Measurements from ENCODE around the gene HIC1. TPM values are rescaled to one million over a fixed set of nuclear protein-coding genes. Genes with fewer than 3 reads are reported as not detected.

HIC1 gene
- total RNA-seq, 1 donor from 2014 or later: 42.6 TPM

DNA sequence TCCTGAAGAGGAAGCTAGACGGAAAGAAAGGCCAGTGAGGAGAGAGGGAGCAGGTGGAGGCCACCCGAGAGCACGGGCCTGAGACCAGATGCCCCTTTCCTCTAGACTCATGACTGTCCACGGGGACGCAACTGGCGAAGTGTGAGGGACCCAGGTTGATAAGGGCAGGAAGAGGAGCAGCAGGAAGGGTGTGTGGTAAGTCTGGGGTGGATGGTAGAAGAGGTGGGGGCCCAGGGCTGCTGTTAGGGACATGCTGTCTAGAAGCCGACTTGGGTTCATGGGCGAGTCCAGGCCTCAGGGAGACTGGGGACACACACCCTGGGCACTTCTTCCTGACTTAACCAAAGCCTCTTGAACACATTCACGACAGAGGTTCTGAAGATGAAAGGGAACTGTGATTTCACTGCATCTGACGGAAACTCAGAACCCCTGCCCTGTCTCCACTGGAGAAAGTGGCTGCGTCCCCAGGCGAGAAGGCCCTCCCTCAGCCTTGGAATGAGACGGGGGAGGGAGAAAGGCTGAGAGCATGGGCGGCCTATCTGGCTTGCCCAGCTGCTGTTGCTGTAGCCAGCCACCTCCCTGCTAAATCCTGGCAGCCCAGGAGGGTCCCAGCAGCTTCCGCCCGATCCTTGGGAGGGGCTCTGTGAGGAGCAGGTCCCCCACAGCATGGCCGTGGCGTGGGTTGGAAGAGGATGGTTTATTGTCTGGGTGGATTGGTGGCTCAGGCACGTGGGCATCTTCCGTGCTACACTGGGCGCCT is 6.0 kb downstream of the HIC1 start:
- Mint-ChIP-seq H3K36me3 (ENCODE audit: low read depth) (peaks cover 64% of the 10 kb centered on the region), H3K4me1 (ENCODE audit: low read depth) (peaks cover 36% of the 10 kb centered on the region), H3K27me3 (ENCODE audit: low read depth) (no peaks in the 10 kb centered on the region), H3K27ac (peak overlapping the region; percentile 75), H3K9me3 (no peaks in the 10 kb centered on the region), H3K4me3 (ENCODE audit: low read depth) (peak overlapping the region; percentile 41)
- no peak for DNase-seq (ENCODE audit: low spot score)
- intact Hi-C loops (cut with micrococcal nuclease): no loop called here

DNA sequence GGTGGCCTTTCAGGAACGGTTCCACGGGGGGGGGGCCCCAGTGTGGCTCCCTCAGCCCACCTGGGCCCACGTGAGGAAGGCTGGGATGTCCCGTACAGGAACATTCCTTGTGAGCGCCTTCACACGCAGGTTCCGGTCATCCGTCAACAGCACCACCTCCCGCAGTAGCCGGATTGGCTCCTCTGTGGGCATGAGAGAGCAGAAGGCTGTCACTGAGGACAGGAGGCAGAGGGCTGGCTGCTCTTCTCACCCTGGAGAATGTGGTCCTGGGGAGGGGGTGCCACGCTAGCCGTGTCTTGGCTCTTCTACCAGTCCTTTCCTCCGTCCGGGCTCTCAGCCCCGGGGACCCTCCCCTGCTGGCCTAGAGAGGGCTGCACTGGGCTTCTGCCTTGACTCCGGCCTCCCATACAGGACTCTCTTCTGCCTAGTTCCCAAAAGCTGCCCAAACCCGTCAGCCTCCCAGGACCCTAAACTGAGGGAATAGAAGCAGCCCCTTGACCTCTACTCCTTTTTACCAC is 6.6 kb downstream of the HIC1 start:
- intact Hi-C loops (cut with micrococcal nuclease): no loop called here
- Mint-ChIP-seq H3K9me3 (no peaks in the 10 kb centered on the region), H3K36me3 (ENCODE audit: low read depth) (peaks cover 70% of the 10 kb centered on the region), H3K4me3 (ENCODE audit: low read depth) (no peak overlapping the region), H3K27me3 (ENCODE audit: low read depth) (no peaks in the 10 kb centered on the region), H3K4me1 (ENCODE audit: low read depth) (peaks cover 39% of the 10 kb centered on the region), H3K27ac (peak overlapping the region; percentile 66)
- no peak for DNase-seq (ENCODE audit: low spot score)

DNA sequence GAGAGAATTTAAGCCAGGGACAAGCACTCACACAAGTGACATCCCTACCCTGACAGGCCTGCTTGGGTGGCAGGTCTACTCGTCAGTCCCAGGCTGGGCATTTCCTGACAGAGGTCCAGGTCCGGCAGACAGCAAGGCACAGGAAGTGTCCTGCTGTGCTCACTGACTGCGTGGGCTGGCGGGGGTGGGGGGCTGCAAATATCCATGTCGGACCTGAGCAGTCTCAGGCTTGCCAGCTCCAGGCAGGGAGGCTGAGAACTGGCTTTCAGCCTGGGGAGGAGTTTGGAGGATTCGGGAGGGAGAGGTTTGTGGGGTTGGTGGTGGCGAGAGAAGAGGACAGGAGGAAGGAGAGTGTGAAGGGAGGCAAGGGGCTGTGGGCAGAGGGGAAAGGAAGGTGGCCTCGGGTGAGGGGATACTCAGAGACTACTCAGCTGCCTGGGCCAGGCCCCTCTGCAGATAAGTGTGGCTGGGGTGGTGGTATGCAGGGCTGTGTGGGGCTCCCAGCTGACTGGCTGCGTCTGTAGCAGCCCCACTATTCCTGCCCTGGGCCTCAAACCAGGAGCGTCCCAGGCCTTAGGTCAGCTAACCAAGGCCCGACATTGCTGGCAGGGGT is 7.8 kb downstream of the HIC1 start:
- H3K27ac Mint-ChIP-seq: peak overlapping the region; percentile 70
- intact Hi-C loops (cut with micrococcal nuclease): no loop called here
- no peaks in the 10 kb centered on the region for H3K9me3 Mint-ChIP-seq
- H3K27me3 Mint-ChIP-seq (ENCODE audit: low read depth): no peaks in the 10 kb centered on the region
- H3K4me1 Mint-ChIP-seq (ENCODE audit: low read depth): peaks cover 47% of the 10 kb centered on the region
- peaks cover 80% of the 10 kb centered on the region for H3K36me3 Mint-ChIP-seq (ENCODE audit: low read depth)
- no peak for DNase-seq (ENCODE audit: low spot score)
- no peak overlapping the region for H3K4me3 Mint-ChIP-seq (ENCODE audit: low read depth)

DNA sequence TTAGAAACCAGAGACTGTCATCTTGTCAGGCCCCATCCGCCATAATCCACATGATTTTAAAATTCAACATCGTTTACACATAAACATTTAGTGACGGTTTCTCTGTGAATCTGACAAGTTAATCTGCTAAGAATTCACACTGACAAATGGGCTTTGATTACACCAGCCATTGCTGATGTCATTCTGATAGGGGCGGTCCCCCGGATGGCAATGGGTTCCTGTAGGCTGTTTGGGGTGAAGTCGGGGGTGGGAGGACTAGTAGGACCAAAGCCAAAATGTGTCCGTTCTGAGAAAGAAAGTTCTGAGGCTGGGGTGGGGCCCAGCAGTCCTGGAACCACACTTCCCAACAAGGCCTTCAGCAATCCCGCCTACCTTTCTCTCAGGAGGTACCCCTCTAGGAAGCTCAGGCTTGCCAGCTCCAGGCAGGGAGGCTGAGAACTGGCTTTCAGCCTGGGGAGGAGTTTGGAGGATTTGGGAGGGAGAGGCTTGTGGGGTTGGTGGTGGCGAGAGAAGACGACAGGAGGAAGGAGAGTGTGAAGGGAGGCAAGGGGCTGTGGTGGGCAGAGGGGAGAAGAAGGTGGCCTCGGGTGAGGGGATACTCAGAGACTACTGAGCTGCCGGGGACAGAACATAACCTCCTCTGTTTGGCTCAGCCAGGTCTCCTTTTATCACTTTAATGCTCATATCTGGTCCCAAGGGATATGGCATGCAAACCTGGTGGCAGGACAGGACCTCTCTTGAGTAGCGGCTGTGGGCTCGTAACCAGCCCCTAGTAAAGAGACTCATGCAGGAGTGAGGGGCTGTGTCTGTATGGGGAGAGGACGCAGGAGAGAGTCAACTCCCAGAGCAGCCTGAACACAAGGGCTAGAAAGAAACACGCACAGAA is 8.6 kb downstream of the HIC1 start:
- no peaks in the 10 kb centered on the region for H3K27me3 Mint-ChIP-seq (ENCODE audit: low read depth)
- peaks cover 53% of the 10 kb centered on the region for H3K4me1 Mint-ChIP-seq (ENCODE audit: low read depth)
- H3K9me3 Mint-ChIP-seq: no peaks in the 10 kb centered on the region
- DNase-seq (ENCODE audit: low spot score): no peak
- intact Hi-C loops (cut with micrococcal nuclease): no loop called here
- H3K36me3 Mint-ChIP-seq (ENCODE audit: low read depth): peaks cover 83% of the 10 kb centered on the region
- no peak overlapping the region for H3K4me3 Mint-ChIP-seq (ENCODE audit: low read depth)
- H3K27ac Mint-ChIP-seq: peak overlapping the region; percentile 58

DNA sequence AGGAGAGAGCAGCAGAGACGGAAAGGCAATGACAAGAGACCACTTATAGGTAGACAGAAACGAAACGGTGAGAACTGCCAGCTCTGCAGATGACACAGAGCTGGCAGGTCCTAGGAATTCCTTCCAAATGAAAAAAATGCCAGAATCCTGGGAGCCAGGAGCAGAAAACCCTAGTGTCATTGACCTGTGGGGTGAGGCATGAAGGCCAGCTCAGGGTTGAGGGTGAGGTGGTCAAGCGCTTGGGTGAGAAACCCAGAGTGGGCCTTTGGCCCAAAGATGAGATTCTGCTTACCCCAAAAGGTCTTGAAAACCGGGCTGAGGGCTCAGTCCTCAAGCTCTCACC is 9.2 kb downstream of the HIC1 start:
- H3K9me3 Mint-ChIP-seq: no peaks in the 10 kb centered on the region
- intact Hi-C loops (cut with micrococcal nuclease): no loop called here
- peaks cover 59% of the 10 kb centered on the region for H3K4me1 Mint-ChIP-seq (ENCODE audit: low read depth)
- H3K4me3 Mint-ChIP-seq (ENCODE audit: low read depth): no peak overlapping the region
- no peaks in the 10 kb centered on the region for H3K27me3 Mint-ChIP-seq (ENCODE audit: low read depth)
- peak overlapping the region; percentile 58 for H3K27ac Mint-ChIP-seq
- peaks cover 88% of the 10 kb centered on the region for H3K36me3 Mint-ChIP-seq (ENCODE audit: low read depth)
- DNase-seq (ENCODE audit: low spot score): no peak

DNA sequence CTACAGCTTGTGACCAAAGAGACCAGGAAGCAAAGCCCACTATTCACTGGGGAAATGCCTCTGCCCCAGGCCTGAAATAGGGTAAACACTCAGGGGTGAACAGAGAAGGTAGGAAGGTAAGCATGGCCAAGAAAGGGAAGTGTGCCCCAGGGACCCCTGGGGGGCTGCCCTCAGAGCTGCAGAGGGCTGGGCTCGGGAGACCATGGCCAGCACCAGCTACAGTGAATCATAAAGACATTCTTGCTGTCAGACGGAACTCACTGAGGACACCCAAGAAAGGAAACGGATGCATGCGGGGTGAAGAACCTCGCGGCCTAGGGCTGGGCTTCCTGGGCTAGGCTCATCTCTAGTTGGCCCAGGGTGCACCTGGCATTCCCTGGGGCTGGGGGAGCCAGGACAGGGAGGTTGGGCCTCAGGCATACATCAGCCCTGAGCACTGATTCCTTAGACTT is 9.6 kb downstream of the HIC1 start:
- Mint-ChIP-seq H3K4me3 (ENCODE audit: low read depth) (no peak overlapping the region), H3K27me3 (ENCODE audit: low read depth) (no peaks in the 10 kb centered on the region), H3K9me3 (no peaks in the 10 kb centered on the region), H3K4me1 (ENCODE audit: low read depth) (peaks cover 62% of the 10 kb centered on the region), H3K36me3 (ENCODE audit: low read depth) (peaks cover 86% of the 10 kb centered on the region), H3K27ac (peak overlapping the region; percentile 73)
- intact Hi-C loops (cut with micrococcal nuclease): no loop called here
- DNase-seq (ENCODE audit: low spot score): no peak

DNA sequence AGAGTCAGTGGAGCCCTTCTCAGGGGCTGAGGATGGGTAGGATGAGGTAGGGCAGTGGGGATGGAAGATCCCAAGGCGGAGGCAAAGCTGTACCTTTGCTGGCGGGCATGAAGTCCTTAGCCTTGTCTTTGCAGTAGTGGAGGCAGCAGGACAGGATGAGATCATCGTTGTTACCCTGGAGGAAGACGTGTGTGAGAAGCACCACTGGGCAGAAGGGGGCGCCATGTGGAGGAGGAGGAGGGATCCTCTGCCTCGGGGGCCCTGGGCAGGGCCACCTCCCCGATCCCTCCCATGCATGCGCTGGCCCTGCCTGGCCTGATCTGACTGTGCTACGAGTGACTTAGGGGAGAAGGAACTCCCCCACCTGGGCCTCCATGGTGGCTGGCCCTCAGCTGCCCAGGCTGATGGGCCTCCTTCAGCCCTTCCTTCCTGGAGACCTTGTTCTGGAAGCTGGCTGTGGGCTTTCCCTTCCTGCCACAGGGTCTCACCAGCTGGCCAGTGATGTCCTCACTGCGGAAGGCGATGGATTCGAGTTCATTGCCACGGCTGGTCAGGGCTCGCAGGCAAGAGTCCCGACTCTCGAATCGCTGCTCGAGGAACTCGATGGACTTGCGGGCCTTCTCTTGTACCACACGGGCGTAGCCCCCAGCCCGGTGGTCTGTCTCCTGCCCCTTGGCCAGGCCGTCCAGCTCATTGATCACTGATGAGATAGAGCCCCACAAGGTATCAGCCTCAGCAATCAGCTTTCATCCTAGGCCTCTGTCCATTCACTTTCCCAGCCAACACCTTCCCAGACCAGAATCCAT is 10.3 kb downstream of the HIC1 start:
- peaks cover 64% of the 10 kb centered on the region for H3K4me1 Mint-ChIP-seq (ENCODE audit: low read depth)

DNA sequence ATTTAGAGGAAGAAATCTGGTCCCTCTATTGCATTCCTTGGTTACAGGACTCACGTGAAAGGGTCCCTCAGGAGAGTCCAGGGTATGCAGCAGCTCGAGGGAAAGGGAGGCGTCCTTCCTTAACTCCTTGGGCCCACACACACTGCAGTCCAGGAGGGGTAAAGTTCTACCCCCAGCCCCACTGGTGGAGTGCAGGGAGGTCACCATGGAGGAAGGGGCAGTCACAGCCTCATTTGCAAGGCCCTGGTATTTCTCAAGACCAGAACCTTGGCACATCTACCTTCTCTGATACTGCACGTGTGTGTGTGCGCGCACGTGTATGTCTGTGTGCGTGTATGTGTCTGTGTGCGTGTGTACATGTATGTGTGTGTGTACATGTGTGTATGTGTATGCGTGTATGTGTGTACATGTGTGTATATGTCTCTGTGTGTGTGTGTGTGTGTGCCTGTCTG is 11.1 kb downstream of the HIC1 start:
- Mint-ChIP-seq H3K4me3 (ENCODE audit: low read depth) (no peak overlapping the region), H3K27me3 (ENCODE audit: low read depth) (no peaks in the 10 kb centered on the region), H3K9me3 (no peaks in the 10 kb centered on the region), H3K27ac (peak overlapping the region; percentile 3), H3K36me3 (ENCODE audit: low read depth) (peaks cover 83% of the 10 kb centered on the region), H3K4me1 (ENCODE audit: low read depth) (peaks cover 64% of the 10 kb centered on the region)
- DNase-seq (ENCODE audit: low spot score): no peak
- intact Hi-C loops (cut with micrococcal nuclease): loop anchor here (5.0 kb wide), 1 partner anchor 196 kb away; no protein-coding TSS in a partner anchor

More for the DNA sequence above, 10.3 kb downstream of the HIC1 start:
- DNase-seq (ENCODE audit: low spot score): peak; percentile 70
- intact Hi-C loops (cut with micrococcal nuclease): loop anchor here (5.0 kb wide), 1 partner anchor 197 kb away; no protein-coding TSS in a partner anchor
- Mint-ChIP-seq H3K36me3 (ENCODE audit: low read depth) (peaks cover 87% of the 10 kb centered on the region), H3K27me3 (ENCODE audit: low read depth) (no peaks in the 10 kb centered on the region), H3K4me3 (ENCODE audit: low read depth) (no peak overlapping the region), H3K27ac (peak overlapping the region; percentile 73), H3K9me3 (no peaks in the 10 kb centered on the region)

DNA sequence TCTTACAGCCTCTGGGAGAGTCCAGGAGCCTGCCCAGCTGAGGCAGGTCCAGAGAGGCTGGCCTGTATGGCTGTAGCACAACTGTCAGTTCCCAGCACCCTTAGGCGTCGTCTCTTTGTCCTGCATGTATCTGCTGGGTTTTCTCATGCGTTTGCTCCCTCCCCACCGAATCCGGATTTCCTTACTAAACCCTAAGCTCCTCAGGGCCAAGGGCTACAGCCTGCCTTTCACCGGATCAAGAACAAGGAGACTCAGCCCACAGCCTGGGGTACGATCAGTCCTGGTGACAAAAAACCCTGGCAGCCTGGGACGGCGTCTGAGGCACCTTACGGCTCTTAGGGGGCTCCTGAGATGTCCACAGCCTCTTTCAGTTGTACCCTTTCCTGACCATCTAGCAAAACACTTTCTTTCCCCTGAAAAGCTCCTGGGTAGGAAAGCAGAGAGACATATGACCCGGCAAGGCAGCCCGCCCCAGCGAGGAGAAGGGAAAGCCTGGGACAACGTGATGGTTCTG is 12.2 kb downstream of the HIC1 start:
- peaks cover 87% of the 10 kb centered on the region for H3K36me3 Mint-ChIP-seq (ENCODE audit: low read depth)
- DNase-seq (ENCODE audit: low spot score): no peak
- H3K4me3 Mint-ChIP-seq (ENCODE audit: low read depth): no peak overlapping the region
- intact Hi-C loops (cut with micrococcal nuclease): loop anchor here (5.0 kb wide), 1 partner anchor 195 kb away; no protein-coding TSS in a partner anchor
- no peaks in the 10 kb centered on the region for H3K9me3 Mint-ChIP-seq
- peak overlapping the region; percentile 73 for H3K27ac Mint-ChIP-seq
- peaks cover 71% of the 10 kb centered on the region for H3K4me1 Mint-ChIP-seq (ENCODE audit: low read depth)
- H3K27me3 Mint-ChIP-seq (ENCODE audit: low read depth): no peaks in the 10 kb centered on the region

DNA sequence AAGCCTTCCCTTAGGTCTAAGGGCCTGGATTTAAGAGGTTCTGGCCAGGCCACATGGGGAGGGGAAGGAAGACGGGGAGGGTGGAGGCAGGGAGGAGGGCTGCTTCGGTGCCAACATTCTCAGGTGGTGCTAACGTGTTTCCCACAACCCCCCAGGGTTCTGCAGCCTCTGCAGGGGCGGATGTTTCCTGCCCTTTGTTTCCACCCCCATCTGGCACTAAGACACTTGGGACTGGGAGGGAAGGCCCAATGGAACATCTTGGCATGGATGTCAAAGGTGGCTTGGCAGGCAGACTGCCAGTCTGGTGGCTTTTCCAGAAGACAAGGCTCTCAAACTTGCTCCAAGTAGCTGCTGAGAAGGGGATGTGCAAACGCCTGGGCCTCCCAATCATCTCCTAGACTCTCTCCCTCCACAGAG is 12.7 kb downstream of the HIC1 start:
- no peak overlapping the region for H3K4me3 Mint-ChIP-seq (ENCODE audit: low read depth)
- intact Hi-C loops (cut with micrococcal nuclease): loop anchor here (5.0 kb wide), 1 partner anchor 195 kb away; no protein-coding TSS in a partner anchor

DNA sequence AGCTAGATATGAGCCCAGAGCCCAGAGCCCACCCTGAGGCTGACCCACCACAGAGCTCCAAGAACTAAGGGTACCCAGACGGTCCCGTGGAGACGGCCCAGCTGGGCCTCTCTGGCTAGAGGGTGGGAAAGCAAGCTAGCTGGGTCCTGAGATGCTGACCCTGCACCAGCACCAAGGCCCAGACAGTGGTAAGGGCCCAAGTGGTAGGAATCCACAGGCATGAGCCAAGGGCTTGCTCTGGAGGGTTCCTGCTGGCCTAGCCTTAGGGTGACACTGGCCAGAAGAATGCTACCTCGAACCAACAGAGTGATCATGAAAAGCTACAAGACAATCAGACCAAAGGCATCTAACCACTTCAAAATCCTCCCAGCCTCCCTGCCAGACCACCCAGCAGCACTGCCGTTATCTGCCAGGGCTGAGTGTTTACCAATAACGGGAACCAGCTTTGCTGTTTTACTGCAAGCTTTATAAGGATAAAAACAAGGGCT is 13.2 kb downstream of the HIC1 start:
- DNase-seq (ENCODE audit: low spot score): no peak
- no peaks in the 10 kb centered on the region for H3K9me3 Mint-ChIP-seq
- peak overlapping the region; percentile 15 for H3K4me3 Mint-ChIP-seq (ENCODE audit: low read depth)
- no peaks in the 10 kb centered on the region for H3K27me3 Mint-ChIP-seq (ENCODE audit: low read depth)
- intact Hi-C loops (cut with micrococcal nuclease): loop anchor here (5.0 kb wide), 1 partner anchor 194 kb away; no protein-coding TSS in a partner anchor
- peak overlapping the region; percentile 73 for H3K27ac Mint-ChIP-seq
- peaks cover 73% of the 10 kb centered on the region for H3K4me1 Mint-ChIP-seq (ENCODE audit: low read depth)
- H3K36me3 Mint-ChIP-seq (ENCODE audit: low read depth): peaks cover 84% of the 10 kb centered on the region

More for the DNA sequence above, 12.7 kb downstream of the HIC1 start:
- Mint-ChIP-seq H3K36me3 (ENCODE audit: low read depth) (peaks cover 86% of the 10 kb centered on the region), H3K27me3 (ENCODE audit: low read depth) (no peaks in the 10 kb centered on the region), H3K27ac (peak overlapping the region; percentile 73), H3K4me1 (ENCODE audit: low read depth) (peaks cover 72% of the 10 kb centered on the region), H3K9me3 (no peaks in the 10 kb centered on the region)
- DNase-seq (ENCODE audit: low spot score): no peak
